RWPE2 (cell line): Measurements from ENCODE around the gene IQCE.
A peak's percentile ranks its signal among the peaks of the same experiment; 100 is the strongest.

Experiments
- ATAC-seq: fragments of 200-7000 bp; cut with Tn5 transposase; 3 replicates; pipeline ENCODE4 v1.9.1; 2021; ENCODE audit warnings: low read depth
- DNase-seq: peaks from one replicate; pipeline ENCODE4 v3.0.0-alpha.2; 2020; ENCODE audit warnings: low spot score
- H3K27ac ChIP-seq: fragments of 450-650 bp; 2 replicates; pipeline ENCODE4 v1.5.1; 2017; ENCODE audit warnings: mild to moderate bottlenecking; ENCODE audit not compliant: poor library complexity, severe bottlenecking
- H3K27me3 ChIP-seq: fragments of 250-450 bp; sonication (Bioruptor Pico); 2 replicates; pipeline ENCODE4 v1.5.1; 2021; ENCODE audit warnings: mild to moderate bottlenecking, moderate library complexity; ENCODE audit not compliant: insufficient read depth, poor library complexity, severe bottlenecking
- H3K36me3 ChIP-seq: fragments of 250-450 bp; sonication (Bioruptor Pico); 2 replicates; pipeline ENCODE4 v1.5.1; 2020; ENCODE audit warnings: low read depth, mild to moderate bottlenecking, moderate library complexity
- H3K4me1 ChIP-seq: fragments of 250-450 bp; sonication (Bioruptor Pico); 2 replicates; pipeline ENCODE4 v1.5.1; 2021; ENCODE audit warnings: mild to moderate bottlenecking, moderate library complexity; ENCODE audit not compliant: insufficient read depth, poor library complexity, severe bottlenecking
- H3K4me3 ChIP-seq: fragments of 250-450 bp; sonication (Bioruptor Pico); 2 replicates; pipeline ENCODE4 v1.5.1; 2021; ENCODE audit warnings: mild to moderate bottlenecking, moderate library complexity; ENCODE audit not compliant: severe bottlenecking
- H3K9me3 ChIP-seq: fragments of 250-450 bp; sonication (Bioruptor Pico); 2 replicates; pipeline ENCODE4 v1.5.1; 2021; ENCODE audit warnings: mild to moderate bottlenecking, moderate library complexity; ENCODE audit not compliant: severe bottlenecking
- TF ChIP-seq, protein P1 (sequence below): fragments of 450-650 bp; IDR thresholded peaks from one replicate; pipeline ENCODE4 v1.5.1; 2017; ENCODE audit warnings: mild to moderate bottlenecking, moderate library complexity; ENCODE audit not compliant: poor library complexity, severe bottlenecking

IQCE gene

GRCh38 chr7:2610466-2610865, 51.7 kb downstream of the IQCE start:
- DNase-seq (no peak), ATAC-seq (no peak)
- H3K36me3 ChIP-seq = no peaks in the 10 kb centered on the region
- H3K4me3 ChIP-seq = no peak overlapping the region
- no peak overlapping the region for H3K27ac ChIP-seq
- H3K9me3 ChIP-seq = no peaks in the 10 kb centered on the region
- TF ChIP-seq, protein P1, sequence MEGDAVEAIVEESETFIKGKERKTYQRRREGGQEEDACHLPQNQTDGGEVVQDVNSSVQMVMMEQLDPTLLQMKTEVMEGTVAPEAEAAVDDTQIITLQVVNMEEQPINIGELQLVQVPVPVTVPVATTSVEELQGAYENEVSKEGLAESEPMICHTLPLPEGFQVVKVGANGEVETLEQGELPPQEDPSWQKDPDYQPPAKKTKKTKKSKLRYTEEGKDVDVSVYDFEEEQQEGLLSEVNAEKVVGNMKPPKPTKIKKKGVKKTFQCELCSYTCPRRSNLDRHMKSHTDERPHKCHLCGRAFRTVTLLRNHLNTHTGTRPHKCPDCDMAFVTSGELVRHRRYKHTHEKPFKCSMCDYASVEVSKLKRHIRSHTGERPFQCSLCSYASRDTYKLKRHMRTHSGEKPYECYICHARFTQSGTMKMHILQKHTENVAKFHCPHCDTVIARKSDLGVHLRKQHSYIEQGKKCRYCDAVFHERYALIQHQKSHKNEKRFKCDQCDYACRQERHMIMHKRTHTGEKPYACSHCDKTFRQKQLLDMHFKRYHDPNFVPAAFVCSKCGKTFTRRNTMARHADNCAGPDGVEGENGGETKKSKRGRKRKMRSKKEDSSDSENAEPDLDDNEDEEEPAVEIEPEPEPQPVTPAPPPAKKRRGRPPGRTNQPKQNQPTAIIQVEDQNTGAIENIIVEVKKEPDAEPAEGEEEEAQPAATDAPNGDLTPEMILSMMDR = no peak
- no peaks in the 10 kb centered on the region for H3K27me3 ChIP-seq
- H3K4me1 ChIP-seq = no peaks in the 10 kb centered on the region

DNA sequence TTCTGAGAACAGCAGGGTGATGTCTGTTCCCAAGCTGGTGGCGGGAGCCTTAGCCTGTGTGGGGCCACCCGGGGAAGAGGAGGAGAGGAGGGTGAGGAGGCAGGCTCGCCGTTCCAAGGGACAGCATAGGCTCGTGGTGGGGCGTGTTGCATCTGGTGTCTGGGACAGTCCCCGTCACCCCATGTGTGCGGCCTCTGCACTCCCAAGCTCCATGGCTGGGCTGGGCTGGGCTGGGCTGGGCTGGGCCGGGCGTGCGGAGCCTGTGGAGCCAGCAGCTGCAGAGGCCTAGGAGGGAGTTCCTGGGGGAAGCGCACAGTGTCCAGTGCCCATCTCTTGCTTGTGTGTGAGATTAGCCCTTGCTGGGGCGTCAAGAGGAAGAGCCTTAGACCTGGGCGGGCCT, 52.1 kb downstream of the IQCE start:
- TF ChIP-seq, protein P1 = no peak
- Histone ChIP-seq H3K27me3 (no peaks in the 10 kb centered on the region), H3K27ac (no peak overlapping the region), H3K36me3 (no peaks in the 10 kb centered on the region), H3K4me1 (no peaks in the 10 kb centered on the region), H3K4me3 (no peak overlapping the region), H3K9me3 (no peaks in the 10 kb centered on the region)
- no peak for ATAC-seq
- no peak for DNase-seq

DNA sequence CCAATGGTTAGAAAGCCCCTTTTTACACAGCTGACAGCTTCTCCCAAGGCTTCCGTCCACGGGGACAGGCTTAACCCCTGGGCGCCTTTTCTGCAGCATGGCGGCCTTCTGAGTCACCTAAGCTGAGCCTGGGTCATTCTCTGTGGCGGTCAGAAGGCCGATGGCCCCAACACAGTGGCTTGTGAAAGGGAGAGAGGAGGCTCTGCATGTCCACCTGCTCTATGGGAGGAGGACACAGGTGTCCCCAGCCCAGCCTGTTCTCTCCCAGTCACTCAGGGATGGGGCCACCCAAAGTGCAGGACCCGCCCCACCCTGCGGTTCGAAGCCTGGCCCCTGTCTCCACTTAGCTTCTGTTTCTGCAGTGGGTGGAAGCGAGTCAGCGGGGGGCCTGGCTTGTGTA, 52.6 kb downstream of the IQCE start:
- Histone ChIP-seq H3K27me3 (no peaks in the 10 kb centered on the region), H3K9me3 (no peaks in the 10 kb centered on the region), H3K4me1 (no peaks in the 10 kb centered on the region), H3K4me3 (no peak overlapping the region), H3K27ac (no peak overlapping the region), H3K36me3 (no peaks in the 10 kb centered on the region)
- ATAC-seq (no peak), DNase-seq (no peak)
- TF ChIP-seq, protein P1 = no peak

- TF ChIP-seq, protein P1 = no peak
Measured at GRCh38 chr7:2611922-2612321, 53.1 kb downstream of the IQCE start.

DNA sequence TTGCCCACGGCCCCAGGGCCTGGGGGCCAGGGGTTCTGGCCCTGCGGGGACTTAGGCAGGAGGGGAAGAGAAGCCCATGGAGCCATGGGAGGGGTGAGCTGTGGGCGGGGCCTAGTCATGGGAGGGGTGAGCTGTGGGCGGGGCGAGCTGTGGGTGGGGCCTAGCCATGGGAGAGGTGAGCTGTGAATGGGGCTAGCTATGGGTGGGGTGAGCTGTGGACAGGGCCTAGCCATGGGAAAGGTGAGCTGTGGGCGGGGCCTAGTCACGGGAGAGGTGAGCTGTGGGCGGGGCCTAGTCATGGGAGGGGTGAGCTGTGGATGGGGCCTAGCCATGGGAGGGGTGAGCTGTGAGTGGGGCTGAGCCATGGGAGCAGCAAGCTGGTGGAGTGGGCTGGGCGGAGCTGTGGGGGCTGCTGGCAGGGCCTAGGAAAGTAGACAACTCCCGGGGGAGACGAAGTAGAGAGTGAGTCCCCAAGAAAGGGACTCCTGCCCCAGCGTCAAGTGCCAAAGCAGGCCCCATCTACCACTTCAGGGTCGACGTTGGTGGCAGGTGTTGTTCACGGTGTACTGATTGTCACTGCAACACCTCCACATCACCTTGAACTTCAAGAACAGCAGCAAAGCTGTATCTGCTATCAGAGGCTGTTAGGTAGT, 53.8 kb downstream of the IQCE start:
- TF ChIP-seq, protein P1 = no peak
- no peaks in the 10 kb centered on the region for H3K36me3 ChIP-seq
- H3K4me1 ChIP-seq = no peaks in the 10 kb centered on the region
- H3K4me3 ChIP-seq = no peak overlapping the region
- H3K27me3 ChIP-seq = no peaks in the 10 kb centered on the region
- ATAC-seq = peak; percentile 22; the same call in 1 of the 3 replicates
- no peak for DNase-seq
- no peak overlapping the region for H3K27ac ChIP-seq
- no peaks in the 10 kb centered on the region for H3K9me3 ChIP-seq

More at GRCh38 chr7:2611922-2612321, 53.1 kb downstream of the IQCE start:
- Histone ChIP-seq H3K27ac (no peak overlapping the region), H3K9me3 (no peaks in the 10 kb centered on the region), H3K36me3 (no peaks in the 10 kb centered on the region), H3K4me3 (no peak overlapping the region), H3K27me3 (no peaks in the 10 kb centered on the region), H3K4me1 (no peaks in the 10 kb centered on the region)
- DNase-seq (no peak), ATAC-seq (no peak)
